Camera-type eye (tissue), 1 donor: ENCODE data around the gene MAPKAPK5. TPM values are rescaled to one million over a fixed set of nuclear protein-coding genes. Genes with fewer than 3 reads are reported as not detected.

Experiments used
- total RNA-seq: library from RNA; depleted of rRNA; stranded (reverse); fragments of >200 nt; gene quantifications from one replicate; pipeline ENCODE4 v1.2.3, GENCODE V29; 2014

Gene MAPKAPK5, protein sequence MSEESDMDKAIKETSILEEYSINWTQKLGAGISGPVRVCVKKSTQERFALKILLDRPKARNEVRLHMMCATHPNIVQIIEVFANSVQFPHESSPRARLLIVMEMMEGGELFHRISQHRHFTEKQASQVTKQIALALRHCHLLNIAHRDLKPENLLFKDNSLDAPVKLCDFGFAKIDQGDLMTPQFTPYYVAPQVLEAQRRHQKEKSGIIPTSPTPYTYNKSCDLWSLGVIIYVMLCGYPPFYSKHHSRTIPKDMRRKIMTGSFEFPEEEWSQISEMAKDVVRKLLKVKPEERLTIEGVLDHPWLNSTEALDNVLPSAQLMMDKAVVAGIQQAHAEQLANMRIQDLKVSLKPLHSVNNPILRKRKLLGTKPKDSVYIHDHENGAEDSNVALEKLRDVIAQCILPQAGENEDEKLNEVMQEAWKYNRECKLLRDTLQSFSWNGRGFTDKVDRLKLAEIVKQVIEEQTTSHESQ
- 59.8 TPM for total RNA-seq

GRCh38 chr12:111841750-111842555 lies at the start of gene MAPKAPK5:
TSS of gene MAPKAPK5 (plus strand) at chr12:111842228. CDS start at chr12:111842734, 506 bp downstream.

Other genes starting within 250 kb of the MAPKAPK5 start
- gene ATXN2, start 242.9 kb upstream of the MAPKAPK5 start, total RNA-seq = 82.6 TPM
- 25.7 TPM for gene BRAP, start 156.3 kb upstream of the MAPKAPK5 start, total RNA-seq
- gene ACAD10, start 156.2 kb upstream of the MAPKAPK5 start, total RNA-seq = 37.1 TPM
- 31.5 TPM for gene ALDH2, start 75.3 kb upstream of the MAPKAPK5 start, total RNA-seq
- gene TMEM116, start 170.9 kb downstream of the MAPKAPK5 start, total RNA-seq = 25.3 TPM
- gene ERP29, start 171.2 kb downstream of the MAPKAPK5 start, total RNA-seq = 57.3 TPM